ENCODE results near the gene OXGR1. TPM values are rescaled to one million over a fixed set of nuclear protein-coding genes. Genes with fewer than 3 reads are reported as not detected.

The OXGR1 gene
- total RNA-seq, 2 donors from 2014 or later = 0.27 TPM; not detected in 1

DNA sequence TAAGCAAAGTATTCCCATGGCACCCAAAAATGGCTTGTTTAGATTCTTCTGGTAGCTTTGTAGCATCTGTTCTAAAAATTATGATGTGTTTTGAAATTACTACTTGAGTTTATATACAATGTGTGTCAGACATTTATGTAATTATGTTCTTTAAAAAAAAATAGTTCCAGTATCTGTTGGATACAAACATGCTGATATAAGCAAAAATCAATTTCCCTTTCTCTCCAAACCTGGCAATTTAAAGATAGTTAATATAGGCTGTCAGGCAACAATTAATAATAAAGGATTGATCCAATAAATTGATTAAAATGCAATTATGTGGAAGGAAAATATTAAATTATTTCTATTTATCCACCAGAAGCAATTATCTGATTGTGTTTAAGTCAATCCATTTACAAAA lies 41.7 kb downstream of the OXGR1 start:
- Histone ChIP-seq H3K9me3 (no peaks in the 10 kb centered on the region), H3K36me3 (no peaks in the 10 kb centered on the region), H3K4me1 (replicated peaks) (no peaks in the 10 kb centered on the region), H3K4me3 (no peak overlapping the region), H3K27ac (no peak overlapping the region), H3K27me3 (replicated peaks; ENCODE audit: insufficient read depth) (no peaks in the 10 kb centered on the region)
- TF ChIP-seq CTCF (IDR thresholded peaks at IDR 0.05) (no peak), POLR2AphosphoS5 (IDR thresholded peaks at IDR 0.05) (no peak), POLR2A (IDR thresholded peaks at IDR 0.05) (no peak)
- no peak for DNase-seq (ENCODE audit: low spot score)
- intact Hi-C loops (cut with DNase I) = no loop called here

DNA sequence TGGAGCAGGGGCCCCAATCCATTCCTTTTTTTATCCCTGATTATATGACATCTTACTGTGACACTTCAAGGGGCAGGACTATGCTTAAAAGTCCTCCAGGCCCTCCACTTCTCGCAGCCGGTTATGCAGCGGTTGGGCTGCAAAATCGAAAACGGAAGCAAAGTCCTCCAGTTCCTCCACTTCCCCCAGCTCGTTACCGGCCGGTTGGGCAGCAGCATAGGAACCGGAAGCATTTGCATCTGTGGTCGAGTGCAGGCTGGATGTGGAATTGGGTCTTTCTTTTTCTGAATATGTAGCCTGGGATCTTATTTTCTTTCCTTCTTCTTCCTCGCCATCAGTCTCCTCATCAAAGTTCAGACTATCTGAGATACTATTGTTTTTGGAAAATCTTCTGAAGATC lies 46.1 kb downstream of the OXGR1 start:
- Histone ChIP-seq H3K4me3 (no peak overlapping the region), H3K9me3 (no peaks in the 10 kb centered on the region), H3K27me3 (replicated peaks; ENCODE audit: insufficient read depth) (no peaks in the 10 kb centered on the region), H3K36me3 (no peaks in the 10 kb centered on the region), H3K27ac (no peak overlapping the region), H3K4me1 (replicated peaks) (no peaks in the 10 kb centered on the region)
- no peak for DNase-seq (ENCODE audit: low spot score)
- intact Hi-C loops (cut with DNase I) = no loop called here
- 94% methylated on average over 11 of the region's 11 CpGs for WGBS
- TF ChIP-seq POLR2A (IDR thresholded peaks at IDR 0.05) (no peak), CTCF (IDR thresholded peaks at IDR 0.05) (no peak), POLR2AphosphoS5 (IDR thresholded peaks at IDR 0.05) (no peak)

DNA sequence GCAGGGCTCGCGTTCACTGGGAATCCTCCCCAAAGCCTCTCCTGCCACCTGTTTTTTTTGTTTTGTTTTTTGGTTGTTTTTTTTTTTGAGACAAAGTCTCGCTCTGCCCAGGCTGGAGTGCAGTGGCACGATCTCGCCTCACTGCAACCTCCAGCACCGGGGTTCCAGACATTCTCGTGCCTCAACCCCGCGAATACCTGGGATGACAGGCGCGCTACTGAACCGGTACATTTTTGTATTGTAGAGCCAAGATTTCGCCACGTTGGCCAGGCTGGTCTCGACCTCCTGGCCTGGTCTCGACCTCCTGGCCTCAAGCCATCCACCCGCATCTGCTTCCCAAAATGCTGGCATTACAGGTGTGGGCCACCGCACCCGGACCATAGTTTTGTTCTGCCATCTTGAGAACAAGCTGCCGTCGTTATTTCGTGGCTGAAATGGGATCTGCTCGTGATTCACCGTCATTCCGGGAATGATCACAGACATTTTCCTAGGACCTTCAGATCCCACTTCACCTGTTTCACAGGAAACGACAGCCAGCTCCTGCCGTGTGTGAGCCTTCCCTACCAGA lies 46.8 kb downstream of the OXGR1 start:
- H3K27me3 ChIP-seq (replicated peaks; ENCODE audit: insufficient read depth) = peaks cover 3% of the 10 kb centered on the region
- TF ChIP-seq POLR2A (IDR thresholded peaks at IDR 0.05) (no peak), CTCF (IDR thresholded peaks at IDR 0.05) (no peak), POLR2AphosphoS5 (IDR thresholded peaks at IDR 0.05) (no peak)
- no peaks in the 10 kb centered on the region for H3K36me3 ChIP-seq
- H3K4me3 ChIP-seq = no peak overlapping the region
- no peak overlapping the region for H3K27ac ChIP-seq
- no peak for DNase-seq (ENCODE audit: low spot score)
- no peaks in the 10 kb centered on the region for H3K9me3 ChIP-seq
- 97% methylated on average over 27 of the region's 27 CpGs for WGBS
- no peaks in the 10 kb centered on the region for H3K4me1 ChIP-seq (replicated peaks)
- intact Hi-C loops (cut with DNase I) = no loop called here

DNA sequence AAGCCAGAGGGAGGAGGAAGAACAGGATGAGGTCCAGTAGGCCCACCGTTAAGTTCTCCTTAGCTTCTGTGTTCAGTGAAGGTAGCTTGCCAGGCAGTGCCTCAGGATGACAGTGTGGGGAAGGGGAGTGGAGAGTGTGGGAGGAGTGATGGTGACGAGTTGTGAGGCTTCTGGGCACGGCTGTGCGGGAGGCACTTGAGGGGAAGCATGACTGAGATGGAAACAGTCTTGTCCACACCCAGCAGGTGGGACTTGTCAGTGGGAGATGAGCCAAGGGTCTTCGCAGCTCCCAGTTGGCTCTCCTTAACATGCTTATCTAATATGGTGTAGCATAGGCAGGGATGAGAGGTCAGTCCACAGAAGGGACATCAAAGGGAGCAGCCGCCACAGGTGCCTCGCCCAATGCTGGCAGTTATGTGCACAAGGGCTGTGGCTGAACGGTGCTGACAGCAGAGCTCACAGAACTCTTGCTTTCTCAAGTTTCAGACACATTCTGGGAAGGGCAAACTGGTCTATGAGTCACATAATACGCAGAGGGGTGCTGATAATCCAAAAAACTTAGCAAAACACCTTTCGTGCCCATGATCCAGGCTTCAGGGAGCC lies 47.5 kb downstream of the OXGR1 start:
- H3K9me3 ChIP-seq = no peaks in the 10 kb centered on the region

More for the DNA sequence above, 47.5 kb downstream of the OXGR1 start:
- DNase-seq (ENCODE audit: low spot score) = no peak
- TF ChIP-seq POLR2A (IDR thresholded peaks at IDR 0.05) (no peak), CTCF (IDR thresholded peaks at IDR 0.05) (no peak)
- H3K27me3 ChIP-seq (replicated peaks; ENCODE audit: insufficient read depth) = peaks cover 3% of the 10 kb centered on the region
- H3K4me3 ChIP-seq = no peak overlapping the region
- WGBS = 68% methylated on average over 10 of the region's 10 CpGs
- no peak overlapping the region for H3K27ac ChIP-seq
- intact Hi-C loops (cut with DNase I) = no loop called here
- no peaks in the 10 kb centered on the region for H3K36me3 ChIP-seq
- H3K4me1 ChIP-seq (replicated peaks) = no peaks in the 10 kb centered on the region
